NT2/D1 (cell line): Measurements from ENCODE around the gene SMIM38.

Experiments used
- DNase-seq: peaks from one replicate; pipeline ENCODE4 v3.0.0-alpha.2; 2011; ENCODE audit warnings: low read depth, low spot score
- H3K27me3 ChIP-seq: 2 replicates; pipeline ENCODE4 v1.6.0; 2011; ENCODE audit warnings: mild to moderate bottlenecking; ENCODE audit not compliant: insufficient read length, insufficient read depth
- H3K36me3 ChIP-seq: 2 replicates; pipeline ENCODE4 v1.6.1; 2011; ENCODE audit warnings: mild to moderate bottlenecking, low read length, mixed read lengths; ENCODE audit not compliant: insufficient read depth, insufficient read length
- H3K4me1 ChIP-seq: 2 replicates; pipeline ENCODE4 v1.5.1; 2011; ENCODE audit not compliant: insufficient read depth, insufficient read length
- H3K4me3 ChIP-seq: 2 replicates; pipeline ENCODE4 v1.5.1; 2011; ENCODE audit warnings: low read depth; ENCODE audit not compliant: insufficient read length
- H3K9ac ChIP-seq: 2 replicates; pipeline ENCODE4 v1.6.0; 2011; ENCODE audit warnings: low read depth; ENCODE audit not compliant: insufficient read length
- H3K9me3 ChIP-seq: 2 replicates; pipeline ENCODE4 v1.5.1; 2011; ENCODE audit warnings: mild to moderate bottlenecking, low read length; ENCODE audit not compliant: insufficient read depth
- SUZ12 ChIP-seq: IDR thresholded peaks from 2 replicates; pipeline ENCODE4 v1.6.1; 2011; ENCODE audit not compliant: insufficient read length, insufficient read depth; ENCODE audit errors: extremely low read depth
- YY1 ChIP-seq: IDR thresholded peaks from 2 replicates; pipeline ENCODE4 v1.6.1; 2011; ENCODE audit not compliant: insufficient read length, insufficient read depth
- ZNF274 ChIP-seq: IDR thresholded peaks from 2 replicates; pipeline ENCODE4 v1.6.1; 2011; ENCODE audit warnings: mild to moderate bottlenecking, low read depth, low read length

The SMIM38 gene

DNA sequence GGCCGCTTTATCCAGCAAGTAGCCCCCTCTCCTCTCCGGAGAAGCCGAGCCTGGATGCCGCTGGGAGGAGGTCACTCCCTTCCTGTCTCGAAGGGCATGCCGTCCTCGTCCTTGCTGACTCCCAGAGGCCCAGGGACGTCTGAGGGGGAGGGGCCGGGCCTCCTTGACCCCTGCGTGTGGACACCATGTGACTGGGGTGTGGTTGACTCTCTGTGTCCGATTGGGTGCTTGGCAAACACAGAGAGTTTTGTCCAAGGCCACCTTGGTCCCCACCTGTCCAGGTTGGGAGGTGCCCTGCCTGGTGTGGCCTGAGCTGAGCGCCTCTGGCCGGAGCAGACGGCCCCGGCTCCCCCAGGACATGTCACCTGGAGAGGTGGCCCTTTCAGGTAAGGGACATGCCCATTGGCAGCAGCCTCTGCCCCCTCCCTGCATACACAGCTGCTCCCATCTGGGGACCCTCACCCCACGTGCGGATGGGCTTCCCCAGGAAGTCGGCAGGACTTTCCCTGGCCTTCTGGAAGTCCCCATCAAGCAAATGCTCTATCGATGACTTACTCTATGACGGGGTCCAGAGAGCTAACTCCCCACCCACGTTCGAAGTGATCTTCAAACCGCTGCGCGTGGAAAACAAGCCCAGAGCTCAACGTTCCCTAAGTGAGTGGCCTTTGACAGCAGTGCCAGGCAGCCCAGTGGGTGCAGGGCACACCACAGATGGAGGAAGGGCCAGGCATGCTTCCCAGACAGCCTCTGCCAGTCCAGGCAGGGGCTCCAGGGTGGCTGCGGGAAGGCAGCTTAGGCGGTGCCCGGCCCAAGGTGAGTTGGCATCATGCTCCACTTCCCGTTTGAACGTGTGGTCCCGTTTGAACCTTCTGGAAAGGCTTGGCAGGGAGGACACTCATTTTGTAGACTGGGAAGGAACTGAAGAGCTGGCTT is at the start of gene SMIM38:
TSS of gene SMIM38 (plus strand) at position 634 of the 933 bp plus-strand sequence. CDS start 1,912 bp downstream, outside the sequence.
- peaks cover 3% of the 10 kb centered on the region for H3K4me1 ChIP-seq
- DNase-seq: no peak
- no peaks in the 10 kb centered on the region for H3K27me3 ChIP-seq
- H3K9ac ChIP-seq: no peak within 1 kb of the TSS
- no peaks in the 10 kb centered on the region for H3K9me3 ChIP-seq
- H3K36me3 ChIP-seq: no peaks in the 10 kb centered on the region
- no peak within 1 kb of the TSS for H3K4me3 ChIP-seq
- TF ChIP-seq YY1: no peak
- no peak for TF ChIP-seq ZNF274
- TF ChIP-seq SUZ12: no peak

DNA sequence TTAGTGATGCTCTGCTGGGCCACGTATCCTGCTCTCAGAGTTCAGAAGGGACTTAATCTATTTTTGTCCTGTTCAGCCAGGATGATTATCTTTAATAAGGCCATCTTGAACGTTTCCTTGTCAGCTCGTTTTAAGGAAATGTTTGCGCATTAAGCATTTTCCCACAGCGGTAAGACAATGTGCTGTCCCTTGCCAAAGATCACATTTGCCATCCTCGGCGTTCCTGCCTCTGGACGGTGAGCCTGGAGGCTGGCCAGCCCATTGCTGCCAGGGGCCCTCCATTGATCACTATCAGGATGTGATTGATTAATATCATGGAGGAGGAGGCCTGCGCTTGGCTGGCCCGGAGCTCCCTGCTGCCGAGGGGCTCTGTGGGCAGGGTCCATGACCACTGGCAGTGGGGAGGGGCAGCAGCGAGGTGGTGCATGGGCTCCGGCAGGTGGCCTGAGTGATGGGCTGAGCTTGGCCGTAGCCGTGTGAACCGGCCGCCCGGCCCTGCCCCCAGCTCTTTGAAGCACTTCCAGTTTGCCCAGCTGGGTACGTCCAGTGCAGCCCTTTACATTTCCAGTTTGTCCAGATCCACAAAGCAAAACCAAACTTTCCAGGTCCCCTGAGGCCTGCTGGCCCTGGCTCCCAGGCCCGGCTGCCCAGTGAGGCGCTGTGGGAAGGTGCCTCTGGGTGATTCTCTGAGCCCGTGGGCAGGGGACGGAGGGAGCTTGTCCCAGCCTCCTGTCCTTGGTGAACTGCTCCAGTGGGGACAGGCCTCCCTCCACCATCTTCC is 49.5 kb upstream of the SMIM38 start:
- H3K4me3 ChIP-seq: no peak overlapping the region
- no peak for DNase-seq
- peaks cover 3% of the 10 kb centered on the region; the same call in 1 of the 2 replicates for H3K9me3 ChIP-seq
- TF ChIP-seq ZNF274 (no peak), SUZ12 (no peak), YY1 (no peak)
- peaks cover 3% of the 10 kb centered on the region for H3K4me1 ChIP-seq
- H3K9ac ChIP-seq: no peak overlapping the region
- H3K36me3 ChIP-seq: no peaks in the 10 kb centered on the region
- no peaks in the 10 kb centered on the region for H3K27me3 ChIP-seq

DNA sequence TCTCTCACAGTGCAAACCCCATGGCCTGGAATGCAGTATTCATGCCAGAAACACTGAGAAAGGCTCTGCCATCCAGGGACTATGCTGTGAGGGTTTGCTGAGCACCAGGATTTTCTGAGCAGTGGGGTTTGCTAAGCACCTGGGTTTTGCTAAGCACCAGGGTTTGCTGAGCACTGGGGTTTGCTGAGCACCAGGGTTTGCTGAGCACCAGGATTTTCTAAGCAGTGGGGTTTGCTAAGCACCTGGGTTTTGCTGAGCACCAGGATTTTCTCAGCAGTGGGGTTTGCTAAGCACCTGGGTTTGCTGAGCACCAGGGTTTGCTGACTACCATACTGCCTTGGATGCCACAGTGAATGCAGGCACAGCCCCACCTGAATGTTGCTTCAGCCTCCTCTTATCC is 48.3 kb upstream of the SMIM38 start:
- Histone ChIP-seq H3K9ac (peak overlapping the region; percentile 32), H3K9me3 (peaks cover 3% of the 10 kb centered on the region; the same call in 1 of the 2 replicates), H3K27me3 (no peaks in the 10 kb centered on the region), H3K4me3 (no peak overlapping the region), H3K4me1 (peaks cover 1% of the 10 kb centered on the region), H3K36me3 (no peaks in the 10 kb centered on the region)
- DNase-seq: no peak
- no peak for TF ChIP-seq YY1
- TF ChIP-seq SUZ12: no peak
- TF ChIP-seq ZNF274: no peak

DNA sequence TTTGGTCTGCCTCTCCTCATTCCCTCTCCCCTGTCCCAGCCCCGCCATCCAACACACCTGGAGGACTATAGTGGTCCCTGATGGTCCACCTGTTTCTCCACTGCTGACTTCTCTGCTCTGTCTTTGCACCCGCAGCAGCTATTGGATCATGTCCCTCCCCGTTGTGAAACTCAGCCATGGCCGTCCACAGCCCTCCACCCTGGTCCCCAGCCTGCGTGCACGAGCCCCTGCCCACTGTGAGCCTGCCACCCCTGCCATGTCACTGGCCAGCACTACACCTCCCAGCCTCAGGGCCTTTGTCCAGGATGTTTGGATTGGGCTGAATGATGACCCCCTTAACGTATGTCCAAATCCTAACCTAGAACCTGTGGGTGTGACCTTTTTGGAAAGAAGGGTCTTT is 47.7 kb upstream of the SMIM38 start:
- TF ChIP-seq ZNF274 (no peak), YY1 (no peak), SUZ12 (no peak)
- no peak for DNase-seq
- H3K9ac ChIP-seq: no peak overlapping the region
- no peaks in the 10 kb centered on the region for H3K27me3 ChIP-seq
- H3K9me3 ChIP-seq: peaks cover 3% of the 10 kb centered on the region; the same call in 1 of the 2 replicates
- H3K36me3 ChIP-seq: no peaks in the 10 kb centered on the region
- no peaks in the 10 kb centered on the region for H3K4me1 ChIP-seq
- no peak overlapping the region for H3K4me3 ChIP-seq

DNA sequence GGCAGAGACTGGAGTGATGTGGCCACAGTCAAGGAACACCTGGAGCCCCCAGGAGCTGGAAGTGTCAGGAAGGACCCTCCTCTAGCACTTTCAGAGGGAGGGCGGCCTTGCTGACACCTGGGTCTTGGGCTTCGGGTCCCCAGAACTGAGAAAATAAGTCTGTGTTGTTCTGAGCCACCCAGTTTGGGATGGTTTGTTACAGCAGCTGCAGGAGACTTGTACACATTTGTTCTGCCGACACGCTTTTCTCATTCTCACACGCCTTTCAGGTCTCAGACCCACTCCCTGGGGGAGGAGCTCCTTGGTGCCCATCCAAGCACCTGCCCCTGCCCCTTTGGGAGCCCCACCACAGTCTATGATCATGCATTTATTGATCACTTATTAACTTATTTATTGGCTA is 47.2 kb upstream of the SMIM38 start:
- Histone ChIP-seq H3K9ac (no peak overlapping the region), H3K9me3 (peaks cover 3% of the 10 kb centered on the region; the same call in 1 of the 2 replicates), H3K4me1 (no peaks in the 10 kb centered on the region), H3K27me3 (no peaks in the 10 kb centered on the region), H3K4me3 (no peak overlapping the region), H3K36me3 (no peaks in the 10 kb centered on the region)
- TF ChIP-seq ZNF274 (no peak), YY1 (no peak), SUZ12 (no peak)
- DNase-seq: no peak

GRCh38 chr11:69109101-69109500 is 46.6 kb upstream of the SMIM38 start:
- no peak overlapping the region for H3K9ac ChIP-seq
- no peaks in the 10 kb centered on the region for H3K4me1 ChIP-seq
- DNase-seq: no peak
- H3K4me3 ChIP-seq: no peak overlapping the region
- no peak for TF ChIP-seq ZNF274
- TF ChIP-seq SUZ12: no peak
- no peak for TF ChIP-seq YY1
- H3K27me3 ChIP-seq: no peaks in the 10 kb centered on the region
- peaks cover 3% of the 10 kb centered on the region; the same call in 1 of the 2 replicates for H3K9me3 ChIP-seq
- H3K36me3 ChIP-seq: no peaks in the 10 kb centered on the region

- H3K36me3 ChIP-seq: no peaks in the 10 kb centered on the region
- no peak for DNase-seq
- H3K4me3 ChIP-seq: no peak overlapping the region
- no peaks in the 10 kb centered on the region for H3K27me3 ChIP-seq
- H3K9me3 ChIP-seq: peaks cover 3% of the 10 kb centered on the region; the same call in 1 of the 2 replicates
- H3K9ac ChIP-seq: no peak overlapping the region
- H3K4me1 ChIP-seq: no peaks in the 10 kb centered on the region
- TF ChIP-seq ZNF274 (no peak), YY1 (no peak), SUZ12 (no peak)
These were observed 45.3 kb upstream of the SMIM38 start for GRCh38 chr11:69110451-69110850.
